ENCODE measurements around the gene COX10.

COX10 gene

DNA sequence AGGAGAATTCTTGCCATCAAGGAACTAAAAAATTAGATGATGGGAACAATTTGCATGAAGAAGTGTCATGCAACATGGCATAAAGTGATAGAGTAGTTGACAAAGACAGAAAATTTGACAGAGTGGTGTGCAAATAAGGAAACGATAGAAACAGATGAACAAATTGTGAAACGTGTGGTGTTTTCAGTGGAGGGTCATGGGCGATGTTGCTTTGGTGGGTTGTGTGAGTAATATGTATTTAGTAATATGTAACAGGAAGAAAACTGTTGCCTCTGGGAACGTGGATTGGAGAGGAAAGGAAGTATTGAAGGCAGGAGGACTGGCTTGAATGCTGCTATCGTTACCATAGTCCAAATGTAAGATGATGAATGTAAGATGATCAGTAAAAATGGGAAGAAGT lies 3.6 kb downstream of the COX10 start:
- no peak for FAIRE-seq

- no peak for FAIRE-seq
Measured at GRCh38 chr17:14078027-14078426, 8.7 kb downstream of the COX10 start.

GRCh38 chr17:14080847-14081251 lies 11.5 kb downstream of the COX10 start:
- no peak for FAIRE-seq

DNA sequence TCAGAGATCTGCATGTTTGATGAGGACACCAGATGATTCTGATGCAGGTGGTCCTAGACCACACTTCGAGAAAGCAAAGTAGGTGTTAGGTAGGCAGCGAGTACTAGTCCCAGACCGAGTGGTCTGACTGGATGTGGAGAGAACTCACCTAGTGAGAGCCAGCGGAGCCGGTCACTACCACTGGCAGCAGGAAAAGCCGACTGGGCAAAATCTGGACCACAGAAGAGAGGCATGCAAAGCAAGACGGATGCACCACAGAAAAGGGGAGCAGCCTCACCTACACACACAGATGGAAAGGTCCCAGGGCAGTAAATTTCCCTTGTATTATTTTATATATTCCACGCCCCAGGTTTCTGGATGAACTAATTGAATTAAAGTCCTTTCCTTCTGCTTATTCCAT lies 13.5 kb downstream of the COX10 start:
- no peak for FAIRE-seq

DNA sequence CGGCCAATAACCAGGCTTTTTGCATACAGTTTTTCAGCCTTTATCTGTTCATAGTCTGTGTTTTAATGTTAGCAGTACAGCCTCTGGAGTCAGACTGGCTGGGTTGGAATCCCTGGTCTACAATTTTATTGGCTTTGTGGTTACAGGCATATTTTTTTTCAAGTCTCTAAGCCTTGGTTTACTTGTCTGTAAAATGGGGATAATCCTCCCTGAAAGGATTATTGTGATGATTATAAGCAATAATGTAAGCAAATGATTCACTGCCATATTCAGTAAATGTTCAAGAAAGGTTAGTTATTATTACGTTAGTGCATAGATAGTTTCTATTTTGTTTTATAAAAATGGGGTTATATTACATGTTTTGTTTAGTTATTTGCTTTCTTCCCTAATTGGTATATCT lies 15.7 kb downstream of the COX10 start:
- no peak for FAIRE-seq

GRCh38 chr17:14086189-14086588 lies 16.9 kb downstream of the COX10 start:
- FAIRE-seq = peak; percentile 21

DNA sequence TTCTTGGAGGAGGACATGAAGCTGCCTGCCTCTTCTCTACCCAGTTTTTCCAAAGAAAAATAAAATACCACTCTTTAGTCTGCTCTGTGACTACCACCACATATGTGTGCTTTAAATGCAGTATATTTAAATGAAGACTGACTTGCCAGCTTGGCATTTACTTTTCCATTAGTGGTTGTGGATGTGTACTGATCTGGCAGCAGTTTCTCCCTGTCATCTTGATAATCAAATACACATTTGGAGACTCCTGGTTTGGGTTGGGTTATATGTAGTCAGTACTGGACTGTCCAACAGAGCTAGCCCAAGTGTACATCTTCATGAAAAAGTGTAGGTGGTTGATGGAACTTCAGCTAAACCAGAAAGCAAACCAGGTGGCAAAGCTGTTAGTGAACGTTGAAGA lies 19.9 kb downstream of the COX10 start:
- FAIRE-seq = no peak

- no peak for FAIRE-seq
Measured at GRCh38 chr17:14091367-14091766, 22.1 kb downstream of the COX10 start.

- no peak for FAIRE-seq
Measured at GRCh38 chr17:14092808-14093207, 23.5 kb downstream of the COX10 start.

GRCh38 chr17:14094676-14095601 lies 25.6 kb downstream of the COX10 start:
- no peak for FAIRE-seq

GRCh38 chr17:14095631-14096030 lies 26.3 kb downstream of the COX10 start:
- no peak for FAIRE-seq

DNA sequence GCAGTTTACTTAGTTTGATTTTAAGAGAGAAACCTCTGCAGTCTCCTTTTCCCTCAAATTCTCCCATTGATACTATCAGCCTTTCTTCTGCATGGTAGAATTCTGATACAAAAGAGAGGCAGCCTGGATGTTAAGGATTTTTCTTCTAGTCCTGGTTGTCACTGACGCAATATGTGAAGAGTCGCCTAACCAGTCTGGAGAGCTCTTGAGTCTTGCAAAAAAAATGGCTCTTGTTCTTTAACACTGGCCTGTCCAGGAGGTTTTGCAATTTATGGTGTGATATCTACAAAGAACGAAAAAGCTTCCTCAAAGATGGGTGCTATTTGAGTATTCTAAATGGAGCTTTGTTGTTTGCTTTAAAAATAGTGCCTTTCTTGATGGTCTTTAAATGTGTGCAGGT lies 28.9 kb downstream of the COX10 start:
- FAIRE-seq = no peak

DNA sequence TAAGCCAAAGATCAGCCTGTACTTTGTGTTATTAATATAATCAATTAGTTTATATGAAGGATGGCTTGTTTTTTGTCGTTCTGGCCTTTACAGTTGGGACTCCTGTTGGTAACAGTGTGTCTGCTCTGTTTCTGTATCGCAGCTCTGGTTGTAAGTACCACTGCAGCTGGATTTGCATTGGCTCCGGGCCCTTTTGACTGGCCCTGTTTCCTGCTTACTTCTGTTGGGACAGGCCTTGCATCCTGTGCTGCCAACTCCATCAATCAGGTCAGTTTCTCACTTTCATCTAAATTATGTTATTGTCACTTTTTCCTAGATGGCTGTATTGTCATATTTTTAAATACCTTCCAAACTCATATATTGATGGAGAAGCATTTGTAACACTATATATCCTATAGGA lies 32.7 kb downstream of the COX10 start:
- FAIRE-seq = no peak

DNA sequence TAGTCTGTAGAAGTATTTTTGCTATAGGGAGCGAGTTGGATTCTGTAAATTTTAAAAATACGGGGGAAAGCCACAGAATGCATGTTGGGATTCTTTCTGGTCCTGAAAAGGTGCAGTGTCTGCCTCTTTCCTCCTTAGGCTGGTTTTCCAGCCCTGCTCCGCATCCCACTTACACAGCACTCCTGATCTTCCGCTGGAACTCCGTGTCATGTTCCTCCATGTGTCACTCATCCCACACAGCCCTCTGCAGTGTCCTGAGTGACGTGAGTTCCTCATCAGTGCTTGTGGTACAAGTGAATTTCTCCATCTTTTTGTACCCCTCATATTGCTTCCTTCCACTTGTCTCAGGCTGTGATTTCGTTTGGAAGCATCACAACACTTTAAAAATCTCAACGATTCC lies 34.5 kb downstream of the COX10 start:
- FAIRE-seq = no peak

DNA sequence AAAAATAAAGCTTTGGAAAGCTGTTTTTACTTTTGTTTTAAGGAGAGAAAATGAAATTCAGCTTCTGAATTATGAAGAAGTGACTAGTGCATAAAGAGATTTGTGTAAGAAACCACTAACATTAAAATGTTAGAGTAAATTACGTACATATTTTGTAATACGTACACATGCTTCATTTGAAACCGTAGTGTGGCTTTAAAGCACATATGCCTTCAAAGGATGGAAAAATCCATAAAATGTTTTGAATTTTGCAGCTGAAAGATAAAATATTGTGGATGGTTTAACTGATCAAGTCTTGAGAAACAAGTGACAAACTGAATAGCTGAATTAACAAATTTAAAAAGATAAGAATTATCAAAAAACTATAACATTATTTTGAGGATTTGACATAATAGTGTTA lies 35.4 kb downstream of the COX10 start:
- no peak for FAIRE-seq

DNA sequence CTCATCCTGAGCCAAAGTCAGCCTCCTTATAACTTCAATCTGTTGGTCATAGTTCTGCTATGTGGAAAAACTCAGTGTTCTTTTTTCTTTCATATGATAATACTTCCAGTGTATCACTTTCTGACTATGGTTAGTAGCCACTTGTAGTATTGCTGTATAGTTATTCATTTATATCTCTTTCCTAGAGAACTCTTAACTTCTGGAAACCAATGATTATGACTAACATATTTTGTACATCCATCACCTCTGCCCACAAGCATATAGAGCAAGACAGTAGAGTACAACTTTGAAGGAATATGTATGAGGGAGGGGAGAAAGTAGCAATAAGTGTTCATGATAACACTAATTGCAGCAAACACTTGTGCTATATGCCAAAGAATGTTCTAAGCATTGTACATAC lies 38.6 kb downstream of the COX10 start:
- no peak for FAIRE-seq

DNA sequence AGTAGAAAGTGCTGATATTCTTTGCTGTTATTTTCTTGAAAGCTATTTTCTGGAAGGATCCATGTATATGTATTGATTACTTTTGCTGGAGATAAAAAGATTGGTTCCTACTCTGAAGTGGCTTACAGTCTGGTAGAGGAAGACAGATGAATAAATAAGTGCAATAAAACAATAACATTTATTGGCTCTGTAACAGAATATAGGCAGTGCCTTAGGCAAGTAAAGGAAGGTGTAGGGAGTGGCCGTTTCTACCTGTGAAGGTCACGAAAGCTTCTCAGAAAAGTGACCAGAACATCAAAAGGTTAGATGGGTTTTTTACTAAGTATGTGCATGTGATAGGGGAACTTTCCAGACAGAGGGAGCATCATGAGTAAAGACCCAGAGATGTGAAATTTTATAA lies 43.1 kb downstream of the COX10 start:
- no peak for FAIRE-seq

DNA sequence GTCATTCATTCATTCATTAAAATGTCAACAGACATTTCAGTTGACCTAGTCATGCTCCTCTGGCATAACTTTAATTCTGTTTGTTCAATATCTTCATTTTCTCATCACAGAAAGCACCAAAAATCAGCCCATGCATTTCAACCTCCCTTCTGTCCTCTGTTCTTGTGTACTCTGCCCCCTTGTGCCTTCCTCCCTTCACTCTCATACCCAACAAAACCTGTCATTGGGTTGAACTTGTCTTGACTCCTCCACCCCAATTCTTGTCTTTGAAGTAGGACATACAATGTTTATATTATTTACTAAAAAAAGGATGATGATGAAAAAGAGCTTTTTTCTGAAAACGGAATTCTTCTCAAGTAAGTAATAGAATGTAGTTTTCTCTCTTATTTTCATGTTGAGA lies 43.8 kb downstream of the COX10 start:
- no peak for FAIRE-seq

DNA sequence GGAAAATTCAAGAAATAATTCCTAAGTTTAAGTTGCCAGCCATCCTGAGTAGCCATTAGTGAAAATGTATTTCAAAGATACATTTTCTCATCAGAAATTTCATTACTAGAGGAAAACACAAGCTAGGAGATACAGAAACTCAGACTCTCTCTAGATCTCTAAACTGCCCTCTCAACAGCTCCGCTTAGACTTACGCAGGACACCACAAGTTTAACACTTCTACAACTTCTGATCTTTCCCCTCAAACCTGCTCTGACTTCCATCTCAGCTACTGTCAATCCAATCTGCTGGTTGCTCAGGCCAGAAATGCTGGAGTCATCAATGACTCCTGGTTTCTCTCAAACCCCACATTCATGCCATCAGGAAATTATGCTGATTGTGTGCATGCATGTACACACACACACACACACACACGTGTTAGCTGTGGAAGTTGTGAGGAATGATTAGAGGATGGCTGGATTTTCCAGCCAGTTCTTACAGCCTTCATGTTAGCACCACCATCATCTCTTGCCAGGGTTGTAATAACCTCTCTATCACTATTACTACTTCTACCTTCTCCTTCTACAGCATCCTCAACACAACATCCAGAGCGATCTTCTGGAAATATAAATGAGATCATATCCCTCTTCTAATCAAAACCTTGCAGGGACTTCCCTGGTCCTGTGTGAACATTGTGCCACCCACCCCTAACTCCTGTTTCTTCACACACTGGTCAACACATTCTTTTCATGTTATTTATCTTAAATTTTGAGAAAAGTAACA lies 47.1 kb downstream of the COX10 start:
- no peak for FAIRE-seq

- peak; percentile 56 for FAIRE-seq
Measured at GRCh38 chr17:14118951-14119350, 49.6 kb downstream of the COX10 start.

GRCh38 chr17:14119546-14119945 lies 50.2 kb downstream of the COX10 start:
- FAIRE-seq = no peak

DNA sequence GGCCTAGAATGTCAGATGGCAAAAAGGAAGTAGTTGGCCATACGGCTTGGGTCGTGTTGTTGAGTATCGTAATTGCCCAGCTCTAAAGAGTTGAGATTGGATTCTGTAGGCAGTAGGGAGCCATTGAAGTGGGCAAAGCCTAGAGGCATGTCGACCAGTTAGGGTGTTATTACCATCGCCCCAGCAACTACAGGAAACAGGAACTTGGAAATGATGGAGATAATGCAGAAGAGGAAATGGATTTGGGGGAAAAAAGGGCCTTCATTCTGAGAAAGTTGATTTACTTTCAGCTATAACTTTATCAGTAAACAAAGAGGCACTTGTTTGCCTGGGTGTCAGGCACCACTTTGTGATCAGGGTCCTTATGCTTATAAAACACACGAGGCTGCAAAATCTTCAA lies 52.6 kb downstream of the COX10 start:
- FAIRE-seq = no peak

DNA sequence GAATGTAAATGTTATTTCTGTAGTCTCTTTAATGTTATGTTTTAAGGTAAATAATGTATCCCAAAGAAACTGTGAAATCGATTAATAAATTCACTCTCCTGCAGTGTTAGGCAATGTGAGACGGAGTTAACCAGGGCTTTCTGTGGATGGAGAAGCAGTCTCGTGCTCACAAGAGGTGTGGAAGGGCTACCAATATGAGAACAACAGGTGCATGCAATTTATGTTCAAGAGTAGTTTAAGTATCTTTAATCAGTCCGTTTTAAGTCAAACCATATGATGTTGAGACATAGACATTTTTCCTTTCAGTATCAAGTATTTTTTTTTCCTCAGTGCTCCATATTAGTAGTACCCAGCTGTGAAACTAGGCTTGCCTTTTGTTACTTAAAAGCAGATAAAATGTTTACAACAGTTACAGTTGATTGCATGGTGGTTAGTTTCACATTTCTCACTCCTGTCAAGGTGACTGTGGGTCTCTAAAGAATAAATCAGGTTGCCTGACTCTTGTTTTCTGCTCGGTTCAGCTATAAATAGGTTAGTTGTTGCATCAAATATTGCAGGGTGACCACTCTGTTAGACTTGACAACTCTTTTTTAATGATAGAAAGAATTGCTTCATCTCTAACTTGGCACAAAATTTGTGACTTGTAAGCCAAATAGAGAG lies 54.4 kb downstream of the COX10 start:
- FAIRE-seq = peak; percentile 24

DNA sequence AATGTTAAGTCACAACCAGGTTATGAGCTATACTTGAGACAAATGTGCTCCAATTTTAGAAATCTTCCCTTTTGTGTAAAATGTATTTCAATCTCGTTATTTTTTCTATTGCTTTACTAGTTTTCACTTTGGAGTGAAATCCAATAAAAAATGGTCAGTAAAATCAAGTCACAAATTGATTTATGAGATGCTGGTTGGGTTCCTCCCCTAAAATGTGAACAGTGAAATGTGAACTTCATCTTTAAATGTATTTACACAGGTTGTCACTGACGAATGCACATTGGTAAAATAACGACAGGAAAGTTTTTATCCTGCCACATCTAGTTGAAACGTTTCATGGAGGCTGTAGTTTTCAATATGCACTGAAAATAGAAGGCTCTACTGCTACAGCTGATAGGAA lies 55.5 kb downstream of the COX10 start:
- no peak for FAIRE-seq
